NOMO-1 (cell line): Measurements from ENCODE around the gene PACRG.

ENCODE experiments used
- DNase-seq, 2 experiments: peaks; one replicate each; lab custom pipeline; 2025; ENCODE audit not compliant: unreplicated experiment in 2 of 2; lab: John Stamatoyannopoulos, UW

Gene PACRG

DNA sequence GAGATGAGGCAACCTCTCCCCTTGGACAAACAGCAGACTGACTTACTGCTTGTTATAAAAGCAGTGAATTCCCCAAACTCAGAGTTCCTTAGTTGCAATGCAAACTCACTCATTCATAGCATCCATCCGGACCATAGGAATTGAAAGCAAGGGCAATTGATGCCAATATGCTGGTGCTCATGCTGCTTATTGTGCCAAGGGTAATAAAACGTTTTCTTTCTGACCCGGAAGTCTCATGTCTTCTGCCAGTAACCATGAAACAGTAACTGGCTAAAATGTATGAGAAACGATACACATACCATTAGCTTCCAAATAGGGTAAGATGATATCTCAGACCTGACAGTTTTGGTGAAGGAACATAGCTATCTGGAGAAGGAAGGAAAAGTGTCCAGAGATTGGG lies 18.3 kb upstream of the PACRG start:
- no peak for DNase-seq

DNA sequence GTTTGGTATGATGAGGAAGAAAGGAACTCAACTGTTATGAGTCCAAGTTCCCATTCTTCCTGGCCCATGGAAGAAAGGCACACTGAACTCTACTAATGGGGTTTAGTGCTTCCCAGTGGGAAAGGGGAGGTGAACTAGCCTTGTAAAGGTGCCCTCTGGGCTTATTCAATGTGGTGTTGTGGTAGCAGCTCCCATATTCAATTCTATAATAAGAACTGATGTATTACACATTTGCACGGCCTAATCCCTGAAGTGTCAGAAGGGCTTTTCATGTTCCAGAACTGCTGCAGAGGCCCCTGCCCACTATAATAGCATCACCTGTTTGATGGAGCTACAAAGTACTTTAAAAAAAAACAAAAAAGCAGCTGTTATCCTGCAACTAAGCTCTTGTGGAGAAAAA lies 17.4 kb upstream of the PACRG start:
- no peak for DNase-seq

DNA sequence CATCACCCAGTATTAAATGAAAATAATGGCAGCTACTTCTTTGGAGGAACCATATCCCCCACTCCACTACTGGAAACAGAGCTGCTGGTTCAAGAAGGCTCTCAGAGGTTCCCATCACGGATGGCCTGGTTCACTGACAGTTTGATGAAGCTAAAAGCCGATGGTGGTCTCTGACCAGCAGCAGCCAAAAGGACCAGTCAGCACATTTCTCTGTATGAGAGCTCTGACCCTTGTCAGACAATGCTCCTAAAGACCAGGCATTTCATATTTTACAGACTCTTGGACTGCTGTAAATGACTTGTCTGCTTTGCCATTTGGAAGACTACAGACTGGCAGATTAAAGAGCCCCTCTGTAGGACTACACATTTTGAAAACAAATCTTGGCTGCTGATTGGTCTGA lies 16.8 kb upstream of the PACRG start:
- DNase-seq = no peak

DNA sequence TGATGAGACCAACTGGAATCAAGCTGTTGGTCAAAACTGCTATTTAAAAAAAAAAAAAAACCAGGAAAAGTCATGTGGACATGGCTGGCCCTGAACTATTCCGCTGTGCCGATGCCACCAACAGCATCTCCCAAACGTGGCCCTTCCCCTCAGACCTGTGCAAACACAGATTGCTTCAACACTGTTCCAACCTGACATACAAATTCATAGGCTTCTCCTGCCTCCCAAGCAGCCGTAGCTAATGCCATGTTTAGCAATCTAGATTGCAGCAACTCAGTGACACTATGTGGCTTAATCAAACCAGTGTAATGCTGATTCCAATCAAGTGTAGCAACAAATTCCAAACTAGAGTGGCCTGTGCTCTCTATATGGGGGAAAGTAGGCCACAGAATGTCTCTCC lies 16.4 kb upstream of the PACRG start:
- DNase-seq = no peak

DNA sequence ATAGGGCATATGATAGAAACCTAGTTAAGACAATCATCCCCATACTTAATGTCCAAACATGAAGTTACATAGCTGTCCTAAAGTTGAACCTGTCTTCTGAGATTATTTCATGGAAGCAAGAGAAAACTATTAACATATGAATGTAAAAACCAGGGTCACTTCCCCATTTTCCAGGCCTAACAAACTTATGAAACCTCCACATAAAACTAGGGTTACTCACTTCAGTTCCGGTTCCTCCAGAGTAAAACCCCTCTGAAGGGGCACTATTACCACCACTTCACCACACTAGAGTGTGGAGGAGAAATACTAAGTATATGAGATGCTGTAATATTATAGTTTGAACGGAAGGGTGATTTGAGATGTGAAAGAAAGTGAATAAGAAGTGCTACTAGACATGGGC lies 15.1 kb upstream of the PACRG start:
- no peak for DNase-seq

DNA sequence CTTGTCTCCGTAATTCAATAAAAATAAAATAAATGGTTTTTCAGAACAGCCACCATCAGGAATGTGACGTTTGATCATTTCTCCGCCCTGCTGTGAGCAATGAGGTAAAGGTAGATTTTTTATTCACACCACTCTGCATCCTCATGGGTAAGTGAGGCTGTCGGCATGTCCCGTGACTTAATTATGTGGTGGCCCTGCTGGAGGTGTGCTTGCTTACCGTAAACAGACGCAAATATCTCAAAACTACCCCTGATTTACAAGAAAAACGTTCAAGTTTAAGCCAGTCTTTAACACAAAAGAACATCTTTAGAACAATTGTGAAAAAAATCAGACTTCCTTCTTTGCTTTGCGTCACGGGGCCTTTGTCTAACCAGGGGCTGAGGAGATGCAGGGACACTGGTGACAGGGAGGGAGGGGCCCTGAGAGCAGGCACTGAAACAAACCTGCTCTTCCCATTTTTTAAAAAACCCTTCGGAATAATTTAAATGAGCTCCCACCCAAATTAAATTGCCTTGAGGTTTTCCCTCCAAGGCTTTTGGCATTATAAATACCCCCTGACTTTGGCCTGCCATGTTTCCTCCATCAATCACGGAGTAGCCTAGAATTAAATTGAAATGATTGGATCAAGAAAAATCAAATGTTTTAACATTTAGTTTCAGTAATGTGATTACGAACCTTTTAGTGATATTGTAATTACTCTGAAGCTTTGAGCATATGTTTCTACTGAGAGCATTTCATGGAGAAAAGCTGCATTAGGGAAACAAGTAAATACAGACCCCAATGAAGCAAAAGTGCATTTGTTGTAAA lies 13.6 kb upstream of the PACRG start:
- no peak for DNase-seq

GRCh38 chr6:162715601-162716000 lies 12.2 kb upstream of the PACRG start:
- no peak for DNase-seq

- no peak for DNase-seq
These were observed 8.2 kb upstream of the PACRG start for GRCh38 chr6:162719528-162719927.

GRCh38 chr6:162721404-162721687 lies 6.4 kb upstream of the PACRG start:
- DNase-seq = no peak

DNA sequence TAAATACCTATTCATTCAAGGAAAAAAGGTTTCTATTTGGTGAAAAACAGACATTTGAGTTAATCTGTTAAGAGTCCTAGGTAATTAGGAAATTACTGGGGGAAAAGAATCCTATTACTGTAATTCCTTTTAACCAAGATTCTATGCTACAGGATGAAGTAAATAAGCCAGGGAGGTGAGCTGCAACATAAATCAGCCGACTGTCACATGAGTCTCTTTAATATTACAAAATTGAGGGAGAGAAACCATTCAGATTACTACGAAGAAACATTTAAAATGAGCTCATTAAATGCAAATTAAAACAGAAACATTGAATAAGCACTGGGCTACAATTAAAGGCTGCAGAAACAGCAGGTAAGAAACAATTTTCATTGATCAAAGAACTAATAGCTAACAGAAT lies 5.5 kb upstream of the PACRG start:
- DNase-seq = no peak

- DNase-seq = no peak
These were observed 5.1 kb upstream of the PACRG start for GRCh38 chr6:162722633-162723032.

GRCh38 chr6:162726947-162727321 lies 840 bp upstream of the PACRG start:
- no peak for DNase-seq

- no peak for DNase-seq
These were observed 423 bp downstream of the PACRG start for GRCh38 chr6:162728197-162728596.

DNA sequence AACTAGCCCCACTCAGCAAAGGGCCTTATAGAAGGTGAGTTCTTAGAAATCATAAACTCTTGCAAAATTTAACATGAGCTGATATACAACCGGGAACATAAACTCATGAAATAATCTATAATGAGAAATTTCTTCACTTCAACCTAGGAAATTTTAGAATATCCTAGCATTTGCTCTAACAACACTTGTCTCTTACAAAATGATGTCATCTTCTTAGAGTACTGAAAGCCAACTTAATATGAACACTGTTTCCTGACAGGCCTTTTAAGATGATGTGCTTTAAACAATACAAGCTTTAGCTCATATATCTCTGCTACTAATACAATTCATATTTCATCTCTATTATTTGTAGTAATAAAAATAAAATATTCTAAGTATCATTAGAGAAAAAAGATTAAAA lies 932 bp downstream of the PACRG start:
- no peak for DNase-seq

- DNase-seq = no peak
These were observed 2.7 kb downstream of the PACRG start for GRCh38 chr6:162730502-162730901.

DNA sequence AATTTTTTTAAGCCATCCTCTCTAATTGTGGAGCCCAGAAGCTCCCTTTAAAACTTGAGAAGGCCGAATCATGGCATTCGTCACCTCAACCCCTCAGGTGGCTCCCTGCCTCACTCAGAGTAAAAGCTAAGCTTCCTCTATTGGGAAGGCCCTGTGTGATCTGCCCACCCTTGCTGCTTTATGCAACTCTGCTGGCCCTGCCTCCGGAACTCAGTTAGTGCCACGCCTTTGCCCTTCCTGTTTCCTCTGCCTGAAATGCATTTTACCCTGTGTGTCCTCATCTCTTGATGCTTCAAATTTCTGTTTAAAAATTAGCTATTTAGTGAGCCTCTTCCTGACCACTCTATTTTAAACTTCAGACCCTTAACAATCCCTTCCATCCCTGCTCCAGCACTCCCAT lies 5.7 kb downstream of the PACRG start:
- DNase-seq = no peak

- no peak for DNase-seq
These were observed 9.2 kb downstream of the PACRG start for GRCh38 chr6:162736961-162737360.

- no peak for DNase-seq
These were observed 23.0 kb downstream of the PACRG start for GRCh38 chr6:162750776-162751175.

DNA sequence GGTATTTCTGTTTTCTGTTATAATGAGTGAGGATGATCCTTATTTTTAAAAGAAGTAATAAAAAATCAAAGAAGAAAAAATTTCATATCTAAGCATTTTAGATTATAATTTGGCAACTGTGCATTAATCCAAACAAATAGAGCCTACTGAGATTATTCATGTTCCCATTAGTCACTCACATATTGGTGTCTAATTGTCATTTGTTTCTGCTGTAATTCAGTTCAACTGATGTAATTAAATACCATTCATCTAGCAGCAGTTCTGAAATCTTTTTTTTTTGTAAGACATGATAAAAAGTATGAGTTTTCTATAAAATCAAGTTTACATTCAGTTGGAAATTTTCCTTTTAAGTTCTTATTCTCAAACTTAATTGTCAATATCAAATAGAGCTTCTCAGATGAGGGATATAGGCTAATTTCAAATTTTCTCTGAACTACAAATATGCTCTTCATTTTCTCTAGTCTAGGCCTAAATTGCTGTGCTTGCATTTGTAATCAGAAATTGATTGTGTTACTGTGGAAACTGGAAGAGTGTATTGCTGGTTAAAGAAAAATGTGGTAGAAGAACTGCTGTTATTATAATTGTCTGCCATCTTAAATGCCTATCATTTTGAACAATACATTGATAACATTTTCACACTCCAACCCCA lies 23.6 kb downstream of the PACRG start:
- DNase-seq = no peak

DNA sequence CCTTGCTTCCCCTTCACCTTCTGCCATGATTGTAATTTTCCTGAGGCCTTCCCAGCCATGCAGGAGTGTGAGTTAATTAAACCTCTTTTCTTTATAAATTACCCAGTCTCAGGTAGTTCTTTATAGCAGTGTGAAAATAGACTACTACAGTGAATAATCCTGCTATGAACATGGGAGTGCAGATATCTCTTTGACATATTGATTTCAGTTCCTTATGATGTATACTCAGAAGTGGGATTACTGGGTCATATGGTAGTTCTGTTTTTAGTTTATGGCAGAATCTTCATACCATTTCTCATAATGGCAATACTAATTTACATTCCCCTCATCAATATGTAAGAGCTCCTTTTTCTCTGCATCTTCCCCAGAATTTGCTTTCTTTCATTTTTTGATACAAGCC lies 26.0 kb downstream of the PACRG start:
- no peak for DNase-seq

- DNase-seq = no peak
These were observed 42.4 kb downstream of the PACRG start for GRCh38 chr6:162770136-162770535.

GRCh38 chr6:162770955-162771354 lies 43.2 kb downstream of the PACRG start:
- no peak for DNase-seq

- DNase-seq = no peak
These were observed 44.7 kb downstream of the PACRG start for GRCh38 chr6:162772466-162772865.
